ENCODE results near the gene EBPL.

DNA sequence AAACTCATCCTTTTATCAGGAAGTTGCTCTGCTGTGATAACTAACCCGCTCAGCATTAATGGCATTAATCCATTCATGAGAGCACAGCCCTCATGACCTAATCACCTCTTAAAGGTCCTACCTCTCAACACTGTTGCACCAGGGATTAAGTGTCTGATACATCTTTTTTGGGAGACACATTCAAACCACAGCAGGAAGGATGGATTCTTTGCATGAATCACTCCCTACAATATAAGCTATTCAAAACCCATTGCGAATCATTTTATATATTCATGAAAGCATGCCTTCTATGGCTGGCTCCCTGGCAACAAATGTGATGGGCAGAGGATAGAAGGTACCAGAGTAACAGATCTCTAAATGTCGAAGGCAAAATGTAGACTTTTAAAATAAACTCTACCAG is 35.4 kb downstream of the EBPL start:
- TF ChIP-seq, protein P1, sequence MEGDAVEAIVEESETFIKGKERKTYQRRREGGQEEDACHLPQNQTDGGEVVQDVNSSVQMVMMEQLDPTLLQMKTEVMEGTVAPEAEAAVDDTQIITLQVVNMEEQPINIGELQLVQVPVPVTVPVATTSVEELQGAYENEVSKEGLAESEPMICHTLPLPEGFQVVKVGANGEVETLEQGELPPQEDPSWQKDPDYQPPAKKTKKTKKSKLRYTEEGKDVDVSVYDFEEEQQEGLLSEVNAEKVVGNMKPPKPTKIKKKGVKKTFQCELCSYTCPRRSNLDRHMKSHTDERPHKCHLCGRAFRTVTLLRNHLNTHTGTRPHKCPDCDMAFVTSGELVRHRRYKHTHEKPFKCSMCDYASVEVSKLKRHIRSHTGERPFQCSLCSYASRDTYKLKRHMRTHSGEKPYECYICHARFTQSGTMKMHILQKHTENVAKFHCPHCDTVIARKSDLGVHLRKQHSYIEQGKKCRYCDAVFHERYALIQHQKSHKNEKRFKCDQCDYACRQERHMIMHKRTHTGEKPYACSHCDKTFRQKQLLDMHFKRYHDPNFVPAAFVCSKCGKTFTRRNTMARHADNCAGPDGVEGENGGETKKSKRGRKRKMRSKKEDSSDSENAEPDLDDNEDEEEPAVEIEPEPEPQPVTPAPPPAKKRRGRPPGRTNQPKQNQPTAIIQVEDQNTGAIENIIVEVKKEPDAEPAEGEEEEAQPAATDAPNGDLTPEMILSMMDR (IDR thresholded peaks at IDR 0.05) = no peak
- no peak for TF ChIP-seq POLR2AphosphoS5 (IDR thresholded peaks at IDR 0.05; ENCODE audit: low read depth, low read length)
- TF ChIP-seq SIN3A (IDR thresholded peaks at IDR 0.05; ENCODE audit: borderline replicate concordance, insufficient read depth, low read depth, low read length) = no peak
- TF ChIP-seq, protein P2, sequence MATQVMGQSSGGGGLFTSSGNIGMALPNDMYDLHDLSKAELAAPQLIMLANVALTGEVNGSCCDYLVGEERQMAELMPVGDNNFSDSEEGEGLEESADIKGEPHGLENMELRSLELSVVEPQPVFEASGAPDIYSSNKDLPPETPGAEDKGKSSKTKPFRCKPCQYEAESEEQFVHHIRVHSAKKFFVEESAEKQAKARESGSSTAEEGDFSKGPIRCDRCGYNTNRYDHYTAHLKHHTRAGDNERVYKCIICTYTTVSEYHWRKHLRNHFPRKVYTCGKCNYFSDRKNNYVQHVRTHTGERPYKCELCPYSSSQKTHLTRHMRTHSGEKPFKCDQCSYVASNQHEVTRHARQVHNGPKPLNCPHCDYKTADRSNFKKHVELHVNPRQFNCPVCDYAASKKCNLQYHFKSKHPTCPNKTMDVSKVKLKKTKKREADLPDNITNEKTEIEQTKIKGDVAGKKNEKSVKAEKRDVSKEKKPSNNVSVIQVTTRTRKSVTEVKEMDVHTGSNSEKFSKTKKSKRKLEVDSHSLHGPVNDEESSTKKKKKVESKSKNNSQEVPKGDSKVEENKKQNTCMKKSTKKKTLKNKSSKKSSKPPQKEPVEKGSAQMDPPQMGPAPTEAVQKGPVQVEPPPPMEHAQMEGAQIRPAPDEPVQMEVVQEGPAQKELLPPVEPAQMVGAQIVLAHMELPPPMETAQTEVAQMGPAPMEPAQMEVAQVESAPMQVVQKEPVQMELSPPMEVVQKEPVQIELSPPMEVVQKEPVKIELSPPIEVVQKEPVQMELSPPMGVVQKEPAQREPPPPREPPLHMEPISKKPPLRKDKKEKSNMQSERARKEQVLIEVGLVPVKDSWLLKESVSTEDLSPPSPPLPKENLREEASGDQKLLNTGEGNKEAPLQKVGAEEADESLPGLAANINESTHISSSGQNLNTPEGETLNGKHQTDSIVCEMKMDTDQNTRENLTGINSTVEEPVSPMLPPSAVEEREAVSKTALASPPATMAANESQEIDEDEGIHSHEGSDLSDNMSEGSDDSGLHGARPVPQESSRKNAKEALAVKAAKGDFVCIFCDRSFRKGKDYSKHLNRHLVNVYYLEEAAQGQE (IDR thresholded peaks at IDR 0.05; ENCODE audit: insufficient read depth in 1 of 2, low read depth in 2 of 2, low read length in 1 of 2) = no peak
